HUDEP-2 (cell line): Measurements from ENCODE around the gene DCTN2.

ENCODE experiments used
- DNase-seq, 76 experiments: peaks; one replicate each; lab custom pipeline; 2025; ENCODE audit not compliant: unreplicated experiment in 76 of 76; lab: John Stamatoyannopoulos, UW

The DCTN2 gene

DNA sequence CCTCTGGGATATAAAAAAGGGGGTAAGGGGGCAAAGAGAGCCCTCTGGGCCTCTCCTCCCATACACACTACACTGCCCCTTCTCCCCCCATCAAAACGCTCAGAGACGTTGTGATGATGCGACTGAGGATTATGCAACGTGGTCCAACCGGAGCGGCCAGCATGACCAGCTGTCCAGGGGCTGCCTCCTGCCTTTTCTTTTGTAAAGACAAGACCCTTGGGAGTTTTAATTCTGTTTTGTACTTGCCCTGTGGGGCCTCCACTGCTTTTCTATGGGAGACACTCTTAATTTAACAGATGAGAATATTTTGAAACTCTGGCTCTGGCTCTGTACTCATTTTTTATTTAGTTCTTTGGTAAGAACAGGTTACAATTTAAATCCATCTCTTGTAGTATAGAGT lies 17.2 kb downstream of the DCTN2 start:
- no peak for DNase-seq

DNA sequence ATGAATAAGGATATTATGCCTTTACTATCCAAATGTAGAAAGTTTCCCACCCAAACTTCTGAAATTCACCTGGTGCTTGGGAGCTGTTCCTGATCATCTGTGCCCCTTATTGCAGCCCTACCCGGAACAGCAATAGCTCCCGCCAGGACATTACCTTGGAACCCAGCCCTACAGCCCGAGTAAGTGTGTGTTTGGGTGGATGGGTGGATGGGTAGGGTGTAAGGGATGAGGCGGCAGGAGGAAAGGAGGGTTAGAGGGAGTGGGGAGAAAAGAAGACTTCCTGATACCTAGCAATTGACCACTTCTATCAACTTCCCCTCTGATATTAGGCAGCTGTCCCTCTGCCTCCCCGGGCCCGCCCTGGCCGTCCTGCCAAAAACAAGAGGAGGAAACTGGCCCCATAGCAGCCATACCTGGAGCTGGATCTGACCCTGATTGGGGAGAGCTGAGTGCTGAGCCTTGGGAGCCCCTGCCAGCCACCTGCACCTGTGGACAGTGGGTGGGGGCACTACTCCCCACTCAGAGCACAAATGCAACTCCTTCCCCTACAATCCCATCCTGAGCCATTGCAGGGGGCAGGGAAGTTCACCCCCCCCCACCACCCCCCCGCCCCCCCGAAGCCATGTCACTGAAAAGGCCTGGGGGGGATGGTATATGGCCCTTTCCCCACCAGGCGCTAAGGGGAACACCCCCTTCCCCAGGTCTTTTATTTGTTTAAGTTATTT lies 18.0 kb downstream of the DCTN2 start:
- no peak for DNase-seq

DNA sequence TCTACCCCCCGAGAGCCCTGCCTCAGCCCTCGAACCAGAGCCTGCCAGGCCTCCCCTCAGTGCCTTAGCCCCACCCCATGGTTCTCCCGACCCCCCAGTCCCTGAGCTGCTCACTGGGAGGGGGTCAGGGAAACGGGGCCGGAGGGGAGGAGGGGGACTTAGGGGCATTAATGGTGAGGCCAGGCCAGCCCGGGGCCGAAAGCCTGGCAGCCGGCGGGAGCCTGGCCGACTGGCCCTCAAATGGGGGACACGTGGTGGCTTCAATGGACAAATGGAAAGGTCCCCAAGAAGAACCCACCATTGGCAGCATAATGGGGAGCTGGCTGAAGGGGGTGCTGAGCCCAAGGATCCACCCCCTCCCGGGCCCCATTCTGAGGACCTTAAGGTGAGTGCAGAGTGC lies 18.8 kb downstream of the DCTN2 start:
- DNase-seq, result no peak

DNA sequence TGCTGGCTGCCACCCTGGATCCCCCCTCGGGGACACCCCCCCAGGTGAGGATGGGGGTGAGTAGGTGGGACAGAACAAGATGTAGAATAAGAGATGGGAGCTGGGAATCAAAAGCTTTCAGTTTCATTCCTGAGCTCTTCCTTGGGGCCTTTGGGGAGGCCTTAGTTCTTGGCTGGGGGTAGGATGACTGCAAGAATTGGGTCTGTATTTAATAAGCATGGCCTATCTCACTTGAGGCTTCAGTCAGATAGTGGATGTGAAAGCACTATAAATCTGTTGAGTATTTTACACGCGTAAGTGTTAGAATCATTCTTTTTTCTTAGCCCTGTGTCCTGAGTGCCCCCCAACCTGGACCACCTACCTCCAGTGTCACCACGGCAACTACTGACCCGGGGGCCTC lies 19.8 kb downstream of the DCTN2 start:
- no peak for DNase-seq

DNA sequence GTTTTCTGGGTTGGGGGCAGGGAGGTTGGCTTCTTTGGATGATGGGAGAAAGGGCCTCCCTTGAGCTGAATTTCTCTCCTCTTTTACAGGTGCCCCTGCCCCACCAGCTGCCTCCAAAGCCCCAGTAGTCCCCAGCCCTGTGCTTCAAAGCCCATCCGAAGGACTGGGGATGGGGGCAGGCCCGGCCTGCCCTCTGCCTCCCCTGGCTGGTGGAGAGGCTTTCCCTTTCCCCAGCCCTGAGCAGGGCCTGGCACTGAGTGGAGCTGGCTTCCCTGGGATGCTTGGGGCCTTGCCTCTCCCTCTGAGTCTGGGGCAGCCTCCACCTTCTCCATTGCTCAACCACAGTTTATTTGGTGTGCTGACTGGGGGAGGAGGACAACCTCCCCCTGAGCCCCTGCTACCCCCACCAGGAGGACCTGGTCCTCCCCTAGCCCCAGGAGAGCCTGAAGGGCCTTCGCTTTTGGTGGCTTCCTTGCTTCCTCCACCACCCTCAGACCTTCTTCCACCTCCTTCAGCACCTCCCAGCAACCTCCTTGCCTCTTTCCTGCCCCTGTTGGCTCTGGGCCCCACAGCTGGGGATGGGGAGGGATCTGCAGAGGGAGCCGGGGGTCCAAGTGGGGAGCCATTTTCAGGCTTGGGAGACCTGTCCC lies 20.4 kb downstream of the DCTN2 start:
- no peak for DNase-seq

DNA sequence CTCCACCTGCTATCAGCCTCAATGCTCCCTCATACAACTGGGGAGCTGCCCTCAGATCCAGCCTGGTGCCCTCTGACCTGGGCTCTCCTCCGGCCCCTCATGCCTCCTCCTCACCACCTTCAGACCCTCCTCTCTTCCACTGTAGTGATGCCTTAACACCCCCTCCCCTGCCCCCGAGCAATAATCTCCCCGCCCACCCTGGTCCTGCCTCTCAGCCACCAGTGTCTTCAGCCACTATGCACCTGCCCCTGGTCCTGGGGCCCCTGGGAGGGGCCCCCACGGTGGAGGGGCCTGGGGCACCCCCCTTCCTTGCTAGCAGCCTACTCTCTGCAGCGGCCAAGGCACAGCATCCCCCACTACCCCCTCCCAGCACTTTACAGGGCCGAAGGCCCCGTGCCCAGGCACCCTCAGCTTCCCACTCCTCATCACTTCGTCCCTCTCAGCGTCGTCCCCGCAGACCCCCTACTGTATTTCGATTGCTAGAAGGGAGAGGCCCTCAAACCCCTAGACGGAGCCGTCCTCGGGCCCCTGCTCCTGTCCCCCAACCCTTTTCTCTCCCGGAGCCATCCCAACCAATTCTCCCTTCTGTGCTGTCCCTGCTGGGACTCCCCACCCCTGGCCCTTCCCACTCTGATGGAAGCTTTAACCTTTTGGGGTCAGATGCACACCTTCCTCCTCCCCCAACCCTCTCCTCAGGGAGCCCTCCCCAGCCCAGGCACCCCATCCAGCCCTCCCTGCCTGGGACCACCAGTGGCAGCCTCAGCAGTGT lies 21.2 kb downstream of the DCTN2 start:
- no peak for DNase-seq

DNA sequence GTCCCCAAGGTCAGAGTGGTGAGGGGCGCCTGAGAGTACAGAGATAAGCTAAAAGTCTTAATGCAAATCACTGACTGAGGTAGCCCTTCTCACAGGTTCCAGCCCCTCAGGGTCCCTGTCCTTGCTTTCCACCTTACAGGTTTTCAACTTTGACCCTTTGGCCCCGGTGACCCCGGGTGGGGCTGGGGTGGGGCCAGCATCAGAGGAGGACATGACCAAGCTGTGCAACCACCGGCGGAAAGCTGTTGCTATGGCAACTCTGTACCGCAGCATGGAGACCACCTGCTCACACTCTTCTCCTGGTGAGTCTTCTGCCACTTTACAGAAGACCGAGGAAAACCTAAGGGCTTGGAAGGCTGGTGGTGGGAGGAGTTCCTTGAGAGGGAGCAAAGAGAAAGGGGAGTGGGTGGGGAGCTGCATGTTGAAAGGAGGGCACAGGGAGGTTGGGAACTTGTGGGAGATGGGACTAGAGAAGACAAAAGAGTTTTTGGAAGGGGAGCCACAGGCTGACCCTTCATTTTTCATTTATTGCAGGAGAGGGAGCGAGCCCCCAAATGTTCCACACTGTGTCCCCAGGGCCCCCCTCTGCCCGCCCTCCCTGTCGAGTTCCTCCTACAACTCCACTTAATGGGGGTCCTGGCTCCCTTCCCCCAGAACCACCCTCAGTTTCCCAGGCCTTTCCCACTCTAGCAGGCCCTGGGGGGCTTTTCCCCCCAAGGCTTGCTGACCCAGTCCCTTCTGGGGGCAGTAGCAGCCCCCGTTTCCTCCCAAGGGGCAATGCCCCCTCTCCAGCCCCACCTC lies 22.0 kb downstream of the DCTN2 start:
- DNase-seq, result no peak

DNA sequence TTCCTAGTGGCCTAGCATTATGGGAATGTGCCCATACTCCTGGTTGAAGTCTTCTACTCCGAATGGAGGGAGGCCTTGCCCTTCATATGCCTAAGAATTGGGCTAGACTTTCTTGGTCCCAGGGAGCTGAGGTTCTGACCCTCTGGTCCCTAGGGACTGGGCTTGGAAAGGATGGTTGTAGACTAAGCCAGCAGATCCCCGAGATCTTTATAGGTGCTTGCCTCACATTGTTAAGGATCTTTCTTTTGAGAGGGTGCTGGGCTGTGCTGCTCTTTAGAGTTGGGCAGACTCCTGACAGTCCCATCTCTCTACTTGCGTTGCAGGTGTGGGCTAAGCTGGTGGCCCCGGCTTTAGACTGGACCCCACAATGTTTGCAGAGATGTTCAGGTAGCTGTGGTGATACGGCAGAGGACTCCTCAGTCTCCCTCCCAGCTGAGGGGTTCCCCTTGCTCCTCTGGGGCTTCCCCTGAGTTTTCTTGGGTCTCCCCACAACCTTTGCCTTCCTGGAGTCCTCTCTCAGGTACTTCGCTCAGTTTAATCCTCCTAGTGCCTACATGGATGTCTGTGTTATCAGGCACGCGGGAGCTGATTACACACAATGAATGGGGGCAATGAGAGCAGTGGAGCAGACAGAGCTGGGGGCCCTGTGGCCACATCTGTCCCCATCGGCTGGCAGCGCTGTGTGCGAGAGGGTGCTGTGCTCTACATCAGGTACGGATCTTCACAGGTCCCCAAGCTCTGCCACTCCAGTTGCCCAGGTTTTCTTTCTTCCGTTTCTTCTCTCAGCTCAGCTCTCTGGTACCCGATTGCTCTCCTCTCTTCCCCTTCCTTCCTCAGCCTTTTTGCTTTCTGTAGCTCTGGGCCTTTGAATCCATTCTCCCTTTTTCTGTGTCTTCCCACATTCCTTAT lies 23.0 kb downstream of the DCTN2 start:
- DNase-seq, result no peak

DNA sequence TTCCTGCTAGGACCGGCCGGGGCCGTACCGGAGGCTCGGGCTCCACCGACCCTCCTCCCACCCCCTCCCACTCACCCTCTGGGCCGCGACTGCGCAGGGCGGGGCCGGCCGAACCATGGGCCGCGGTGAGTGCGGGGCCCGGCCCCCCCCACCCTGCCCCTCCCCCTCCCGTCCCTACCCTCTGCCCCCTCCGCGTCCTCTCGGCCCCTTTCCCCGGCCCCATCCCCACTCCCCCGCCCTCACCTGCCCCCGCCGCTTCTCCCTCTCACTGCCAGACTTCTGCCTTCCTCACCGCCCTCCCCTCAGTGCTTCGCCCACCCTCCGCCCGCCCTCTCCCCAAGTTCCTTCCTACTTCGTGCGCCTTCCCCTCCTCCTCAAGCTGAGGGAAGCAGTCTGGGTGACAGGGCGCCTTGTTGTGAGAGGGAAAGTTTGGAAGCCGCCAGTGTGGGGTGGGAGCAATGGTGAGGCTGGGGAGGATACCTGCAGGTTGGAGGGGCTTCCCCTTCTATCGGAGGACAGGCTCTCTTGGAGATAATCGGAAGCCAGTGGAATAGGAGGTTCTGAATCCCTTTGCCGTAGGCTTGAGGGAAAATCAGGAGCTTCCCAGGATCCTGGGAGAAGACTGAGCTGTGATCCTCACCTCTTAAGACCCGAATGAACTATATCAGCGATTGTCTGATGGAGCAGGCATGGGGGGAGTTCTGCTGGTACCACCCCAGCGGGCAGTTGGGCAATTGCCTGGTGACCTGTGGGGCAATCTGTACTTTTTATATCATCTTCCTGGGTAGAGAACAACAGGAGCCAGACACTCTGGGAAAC lies 23.9 kb downstream of the DCTN2 start:
- DNase-seq, result peak in 4 of 76 experiments; percentile 11 to 41 (median 22)

DNA sequence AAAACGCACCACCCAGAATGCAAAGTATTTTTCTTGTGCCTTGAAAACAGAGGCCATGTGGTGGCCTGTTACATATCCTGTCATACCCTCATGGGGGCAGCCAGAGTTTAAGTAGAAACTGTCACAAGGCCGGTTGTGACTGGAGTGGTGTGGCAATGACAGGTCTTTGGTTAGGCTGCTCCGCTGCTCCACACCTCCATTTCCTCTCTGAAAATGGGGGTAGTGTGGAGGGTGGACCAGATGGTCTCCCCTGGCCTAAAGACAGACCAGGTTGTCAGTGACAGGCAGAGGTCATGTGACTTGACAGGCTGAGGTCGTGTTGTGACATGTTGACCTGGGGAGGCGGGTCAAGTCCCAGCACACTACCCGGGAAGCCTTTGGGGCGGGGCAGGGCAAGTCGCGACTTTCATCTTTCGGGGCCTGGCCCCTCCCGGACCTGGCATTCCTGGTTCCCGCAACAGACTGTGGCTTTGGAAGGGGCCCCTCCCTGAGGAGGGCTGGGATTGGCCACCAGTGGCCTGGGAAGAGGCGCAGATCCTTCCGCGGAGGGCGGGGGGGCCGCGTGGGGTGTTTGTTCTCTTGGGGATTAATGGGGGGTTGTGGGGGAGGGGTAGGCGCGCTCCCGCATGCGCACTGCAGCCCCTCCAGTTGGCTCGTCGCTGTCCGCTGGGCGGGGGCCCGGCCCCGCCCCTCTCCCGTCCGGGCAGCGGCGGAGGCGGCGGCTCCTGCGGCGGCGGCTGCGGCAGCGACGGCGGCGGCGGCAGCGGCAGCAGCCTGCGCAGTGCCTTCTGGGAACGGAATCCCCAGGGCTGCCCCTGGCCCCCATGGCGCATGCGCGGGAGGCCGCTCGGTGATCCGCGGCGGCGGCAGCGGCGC lies 24.7 kb downstream of the DCTN2 start, which contains the start of gene MBD6:
Gene MBD6, plus strand, starts transcription at position 814 of the 876 bp plus-strand sequence. CDS start 1,480 bp downstream, outside the sequence.
- DNase-seq, result peak; percentile 66 to 96 (median 89)

DNA sequence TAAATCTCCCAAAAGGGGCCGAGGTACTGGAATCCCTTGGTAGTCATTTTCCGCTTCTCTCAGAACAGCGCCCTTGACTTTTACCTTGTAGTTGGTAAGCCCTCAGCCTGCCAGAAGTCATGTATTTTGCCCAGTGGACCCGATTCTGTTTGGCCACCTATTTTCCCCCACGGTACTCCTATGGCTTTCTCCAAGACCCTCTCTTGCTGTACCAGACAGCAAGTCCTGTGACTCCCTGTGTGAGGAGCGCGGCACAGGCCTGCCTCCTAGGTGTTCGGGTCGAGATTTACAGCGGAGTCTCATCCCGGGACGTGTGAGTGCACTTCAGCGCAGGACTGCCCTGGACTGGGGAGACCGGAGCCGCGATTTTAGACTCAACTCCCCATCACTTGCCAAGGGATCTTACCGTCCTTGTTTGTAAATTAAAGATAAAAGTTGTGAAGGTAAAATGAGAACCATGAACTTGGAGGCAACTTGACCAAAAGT lies 25.4 kb downstream of the DCTN2 start:
- peak in 7 of 76 experiments; percentile 12 to 56 (median 40) for DNase-seq

DNA sequence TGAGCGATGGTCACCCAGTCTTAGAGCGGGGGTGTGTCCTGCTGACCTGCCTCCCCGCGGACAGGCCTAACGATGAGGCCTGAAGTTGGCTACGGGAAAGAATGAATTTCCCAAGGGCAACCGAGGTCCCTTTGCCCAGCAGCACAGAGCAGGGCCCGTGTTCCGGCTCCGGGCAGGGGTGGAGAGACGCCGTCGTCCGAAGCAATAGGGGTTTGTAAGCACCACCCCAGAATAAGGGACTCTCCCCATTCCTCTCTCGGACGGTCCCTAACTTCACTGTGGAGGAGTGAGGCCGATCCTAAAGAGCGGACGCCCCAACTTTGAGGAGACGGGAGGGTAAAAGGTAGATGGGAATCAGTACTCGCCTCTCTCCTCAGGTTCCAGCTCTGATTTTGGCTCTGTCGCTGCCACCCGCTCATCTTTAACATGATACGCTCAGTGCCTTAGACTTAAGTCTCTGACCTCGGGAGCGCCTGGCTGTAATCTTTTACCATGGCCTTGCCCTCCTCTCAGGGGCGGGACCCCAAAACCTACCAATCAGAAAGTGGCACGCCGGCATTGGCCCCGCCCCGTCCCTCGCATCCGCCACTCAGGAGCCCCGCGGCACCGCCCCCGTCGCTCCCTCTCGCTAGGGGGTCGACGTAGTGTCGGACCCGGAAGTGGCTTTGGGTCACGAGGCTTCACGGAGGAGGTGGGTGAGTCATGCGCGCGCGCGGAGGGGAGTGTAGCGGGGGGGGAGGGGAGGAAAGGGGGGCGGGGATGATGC lies 26.8 kb downstream of the DCTN2 start, which contains the start of gene DDIT3:
Gene DDIT3, minus strand, starts transcription at position 462 of the 766 bp plus-strand sequence. CDS start 3,108 bp downstream, outside the sequence.
- peak; percentile 32 to 99 (median 98) for DNase-seq

DNA sequence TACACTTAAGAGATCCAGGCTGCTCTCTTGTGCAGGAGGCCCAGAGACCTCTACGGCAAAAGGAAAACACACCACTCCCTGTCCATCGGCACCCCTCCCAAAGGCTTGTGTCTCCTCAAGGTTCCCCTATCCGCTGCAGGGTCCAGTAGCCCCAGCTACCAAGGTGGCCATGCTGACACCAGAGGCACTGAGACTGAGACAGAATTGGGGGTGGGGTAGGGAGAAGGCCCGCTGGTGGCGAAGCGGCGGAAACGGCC lies 27.3 kb downstream of the DCTN2 start:
- DNase-seq, result peak in 12 of 76 experiments; percentile 8 to 50 (median 34)

DNA sequence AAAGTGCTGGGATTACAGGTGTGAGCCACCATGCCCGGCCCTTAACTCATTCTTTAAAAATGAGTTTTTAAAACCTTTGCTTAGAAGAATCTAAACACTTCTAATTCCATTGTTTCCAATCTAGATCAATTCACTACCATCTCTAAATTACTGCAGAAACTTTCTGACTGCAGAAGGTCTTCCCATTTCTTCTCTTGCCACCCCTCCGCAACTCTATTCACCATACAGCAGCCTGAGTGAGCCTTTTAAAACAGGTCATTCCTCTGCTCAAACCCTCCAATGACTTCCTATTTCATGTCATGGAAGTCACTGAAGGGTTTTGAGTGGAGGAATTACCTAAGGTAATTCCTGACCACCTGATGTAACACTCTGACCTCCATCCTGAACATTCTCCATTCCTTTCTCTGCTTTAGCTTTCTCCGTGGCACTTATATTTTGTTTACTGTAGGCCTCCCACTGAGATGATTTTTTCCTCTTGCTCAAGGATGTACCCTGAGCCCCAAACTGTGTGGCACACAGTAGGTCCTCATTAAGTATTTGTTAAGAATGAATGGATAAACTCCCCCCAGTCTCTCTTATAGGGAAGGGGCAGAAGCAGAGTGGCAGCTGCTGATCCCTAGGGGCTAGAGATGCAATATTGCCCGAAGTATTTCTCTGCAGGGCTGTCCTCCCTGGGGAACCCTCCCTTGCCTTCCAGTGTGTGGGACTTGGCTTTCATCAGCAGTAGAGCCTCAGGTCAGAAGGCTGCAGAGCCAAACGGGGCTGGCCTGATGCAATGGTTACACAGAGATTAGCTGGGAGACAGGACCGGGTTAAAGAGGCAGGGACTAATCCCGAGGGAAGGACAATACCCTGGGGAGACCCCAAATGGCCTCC lies 27.8 kb downstream of the DCTN2 start:
- DNase-seq, result peak in 18 of 76 experiments; percentile 2 to 41 (median 21)

DNA sequence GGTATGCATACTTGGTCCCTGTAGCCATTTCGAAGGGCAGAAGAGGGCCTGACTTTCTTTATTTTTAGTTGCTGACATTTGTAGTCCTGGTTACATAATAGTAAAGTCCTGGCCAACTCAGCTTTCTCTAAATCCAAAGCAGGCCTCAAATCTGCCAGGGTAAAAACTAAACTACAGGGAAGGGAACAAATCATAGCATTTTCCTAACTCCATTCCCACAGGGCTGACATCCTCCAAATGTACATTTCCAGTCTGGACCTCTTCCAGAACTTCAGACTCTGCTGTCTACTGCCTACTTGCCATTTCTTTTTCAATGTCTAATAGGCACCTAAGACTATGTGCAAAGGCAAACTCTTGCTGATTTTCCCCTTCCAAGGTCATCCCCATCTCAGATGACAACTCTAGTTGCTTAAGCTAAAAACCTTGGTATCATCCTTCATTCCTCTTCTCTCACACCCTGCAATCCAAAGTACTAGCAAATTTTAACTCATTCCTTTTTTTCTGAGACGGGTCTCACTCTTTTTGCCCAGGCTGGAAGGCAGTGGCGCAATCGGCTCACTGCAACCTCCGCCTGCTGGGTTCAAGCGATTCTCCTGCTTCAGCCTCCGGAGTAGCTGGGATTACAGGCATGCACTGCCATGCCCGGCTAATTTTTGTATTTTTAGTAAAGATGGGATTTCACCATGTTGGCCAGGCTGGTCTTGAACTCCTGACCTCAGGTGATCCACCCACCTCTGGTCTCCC lies 28.6 kb downstream of the DCTN2 start:
- no peak for DNase-seq
